Vagina (tissue), 2 donors: Measurements from ENCODE around the gene RACGAP1. TPM values are rescaled to one million over a fixed set of nuclear protein-coding genes. Genes with fewer than 3 reads are reported as not detected.
A peak's percentile ranks its signal among the peaks of the same experiment; 100 is the strongest.

Experiments used
- DNase-seq, 2 donors: peaks; one replicate each; pipeline ENCODE4 v3.0.0-alpha.2; 2017; ENCODE audit errors: extremely low spot score in 2 of 2
- H3K27ac ChIP-seq: fragments of 200-600 bp; sonication (generic); one replicate; pipeline ENCODE4 v1.5.1; 2019
- H3K27me3 ChIP-seq: fragments of 200-600 bp; sonication (generic); one replicate; pipeline ENCODE4 v1.5.1; 2019
- H3K36me3 ChIP-seq, 2 donors: fragments of 200-600 bp; sonication (generic); one replicate each; pipeline ENCODE4 v1.5.1; 2017 to 2019
- H3K4me1 ChIP-seq: fragments of 200-600 bp; sonication (generic); one replicate; pipeline ENCODE4 v1.5.1; 2019
- H3K4me3 ChIP-seq, 2 donors: fragments of 200-600 bp; sonication (generic); 1 replicate in 1 of 2; 2 replicates in 1 of 2; pipeline ENCODE4 v1.5.1; 2016 to 2019
- H3K9me3 ChIP-seq: fragments of 200-600 bp; sonication (generic); one replicate; pipeline ENCODE4 v1.5.1; 2019
- POLR2A ChIP-seq, 2 donors: fragments of 450-650 bp; IDR thresholded peaks; one replicate each; pipeline ENCODE4 v1.6.1; 2017; ENCODE audit warnings: antibody characterized with exemption in 2 of 2, mild to moderate bottlenecking in 2 of 2, moderate library complexity in 2 of 2
- POLR2AphosphoS5 ChIP-seq, 2 donors: sonication (generic); formaldehyde crosslinking; IDR thresholded peaks; one replicate each; pipeline ENCODE4 v1.9.0; 2017; ENCODE audit warnings: antibody characterized with exemption in 2 of 2, mild to moderate bottlenecking in 2 of 2, low read depth in 1 of 2; ENCODE audit not compliant: insufficient read depth in 1 of 2
- intact Hi-C: fragments of 100-400 bp; cut with DNase I; formaldehyde crosslinking; loops from one replicate; pipeline ENCODE4 v1.15.1; 2023
- total RNA-seq: library from RNA; depleted of rRNA; stranded (reverse); fragments of >200 nt; gene quantifications from one replicate; pipeline ENCODE4 v1.2.3, GENCODE V29; 2016
- TF ChIP-seq, protein P1 (sequence below), 3 experiments: fragments of 450-650 bp in 2 of 3; fragments of 200-600 bp in 1 of 3; sonication (generic) in 1 of 3; IDR thresholded peaks; one replicate each; pipeline ENCODE4 v1.5.1; 2017 to 2019; ENCODE audit warnings: antibody characterized with exemption in 3 of 3, mild to moderate bottlenecking in 2 of 3, moderate library complexity in 2 of 3

Gene RACGAP1
- total RNA-seq, 1 donor from 2014 or later: 19.2 TPM

DNA sequence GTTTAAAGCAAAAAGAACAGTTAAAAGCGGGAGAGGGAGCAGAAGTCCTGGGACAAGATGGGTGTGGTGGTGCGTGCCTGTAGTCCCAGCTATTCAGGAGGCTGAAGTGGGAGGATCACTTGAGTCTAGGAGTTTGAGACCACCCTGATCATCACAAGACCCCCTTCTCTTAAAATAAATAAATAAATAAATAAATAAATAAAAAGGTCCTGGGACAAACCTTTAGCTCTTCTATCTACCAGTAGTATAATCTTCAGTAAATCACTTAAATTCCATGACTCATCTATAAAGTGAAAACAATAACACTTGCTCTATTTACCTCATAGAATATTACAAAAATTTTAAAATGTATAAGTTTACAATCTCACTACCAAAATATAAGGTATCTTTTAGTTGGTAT is 5.8 kb downstream of the RACGAP1 start:
- H3K4me1 ChIP-seq: peaks cover 10% of the 10 kb centered on the region
- H3K36me3 ChIP-seq: no peaks in the 10 kb centered on the region
- intact Hi-C loops: no loop called here
- TF ChIP-seq, protein P1, sequence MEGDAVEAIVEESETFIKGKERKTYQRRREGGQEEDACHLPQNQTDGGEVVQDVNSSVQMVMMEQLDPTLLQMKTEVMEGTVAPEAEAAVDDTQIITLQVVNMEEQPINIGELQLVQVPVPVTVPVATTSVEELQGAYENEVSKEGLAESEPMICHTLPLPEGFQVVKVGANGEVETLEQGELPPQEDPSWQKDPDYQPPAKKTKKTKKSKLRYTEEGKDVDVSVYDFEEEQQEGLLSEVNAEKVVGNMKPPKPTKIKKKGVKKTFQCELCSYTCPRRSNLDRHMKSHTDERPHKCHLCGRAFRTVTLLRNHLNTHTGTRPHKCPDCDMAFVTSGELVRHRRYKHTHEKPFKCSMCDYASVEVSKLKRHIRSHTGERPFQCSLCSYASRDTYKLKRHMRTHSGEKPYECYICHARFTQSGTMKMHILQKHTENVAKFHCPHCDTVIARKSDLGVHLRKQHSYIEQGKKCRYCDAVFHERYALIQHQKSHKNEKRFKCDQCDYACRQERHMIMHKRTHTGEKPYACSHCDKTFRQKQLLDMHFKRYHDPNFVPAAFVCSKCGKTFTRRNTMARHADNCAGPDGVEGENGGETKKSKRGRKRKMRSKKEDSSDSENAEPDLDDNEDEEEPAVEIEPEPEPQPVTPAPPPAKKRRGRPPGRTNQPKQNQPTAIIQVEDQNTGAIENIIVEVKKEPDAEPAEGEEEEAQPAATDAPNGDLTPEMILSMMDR (IDR thresholded peaks at IDR 0.05): no peak
- TF ChIP-seq POLR2AphosphoS5 (IDR thresholded peaks at IDR 0.05; ENCODE audit: insufficient read depth in 1 of 2, low read depth in 1 of 2): no peak
- no peak for TF ChIP-seq POLR2A (IDR thresholded peaks at IDR 0.05)
- no peak for DNase-seq
- H3K27ac ChIP-seq: no peak overlapping the region
- H3K4me3 ChIP-seq: no peak overlapping the region
- H3K9me3 ChIP-seq: no peaks in the 10 kb centered on the region
- H3K27me3 ChIP-seq: no peaks in the 10 kb centered on the region

DNA sequence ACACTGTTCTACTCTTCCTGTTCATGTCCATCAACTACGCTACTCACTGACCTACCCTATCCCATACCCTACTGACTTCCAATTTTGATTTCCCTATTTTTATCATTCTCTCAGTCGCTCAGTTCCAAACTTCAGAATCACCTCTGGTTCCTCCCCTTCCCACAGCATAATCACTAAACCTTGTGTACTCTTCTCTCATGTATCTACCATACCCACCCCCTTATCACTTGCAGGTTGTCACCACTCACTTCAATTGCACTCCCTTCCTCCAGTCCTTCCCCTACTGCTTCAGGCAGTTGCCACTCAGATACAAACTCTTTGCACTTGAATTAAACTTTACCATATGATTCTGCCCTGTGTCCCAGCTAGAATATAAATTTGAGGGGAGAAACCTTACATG is 6.3 kb downstream of the RACGAP1 start:
- no peak for DNase-seq
- Histone ChIP-seq H3K27me3 (no peaks in the 10 kb centered on the region), H3K4me3 (no peak overlapping the region), H3K4me1 (peaks cover 7% of the 10 kb centered on the region), H3K36me3 (no peaks in the 10 kb centered on the region), H3K9me3 (no peaks in the 10 kb centered on the region), H3K27ac (no peak overlapping the region)
- TF ChIP-seq POLR2A (IDR thresholded peaks at IDR 0.05): no peak
- no peak for TF ChIP-seq POLR2AphosphoS5 (IDR thresholded peaks at IDR 0.05; ENCODE audit: insufficient read depth in 1 of 2, low read depth in 1 of 2)
- TF ChIP-seq, protein P1 (IDR thresholded peaks at IDR 0.05): no peak
- intact Hi-C loops: no loop called here

DNA sequence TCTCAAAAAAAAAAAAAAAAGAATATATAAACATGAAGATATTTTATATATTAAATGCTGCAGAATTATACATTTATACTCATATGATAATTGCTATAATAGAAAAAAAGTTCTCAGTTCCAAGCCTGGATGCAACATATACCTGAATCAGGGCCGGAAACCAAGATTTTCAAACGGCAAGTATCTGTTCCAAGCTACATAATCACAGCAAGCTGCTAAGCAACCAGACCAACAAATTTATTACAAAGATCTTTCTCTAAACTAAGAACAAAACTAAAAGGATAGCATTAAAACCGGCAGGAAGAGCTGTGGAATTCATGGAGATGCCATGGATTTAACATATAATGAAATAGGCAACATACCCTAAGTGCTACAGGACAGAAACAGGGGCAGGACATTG is 7.1 kb downstream of the RACGAP1 start:
- intact Hi-C loops: no loop called here
- no peak overlapping the region for H3K4me3 ChIP-seq
- H3K27ac ChIP-seq: peak overlapping the region; percentile 53
- H3K9me3 ChIP-seq: no peaks in the 10 kb centered on the region
- DNase-seq: no peak
- no peaks in the 10 kb centered on the region for H3K36me3 ChIP-seq
- no peak for TF ChIP-seq POLR2A (IDR thresholded peaks at IDR 0.05)
- TF ChIP-seq POLR2AphosphoS5 (IDR thresholded peaks at IDR 0.05; ENCODE audit: insufficient read depth in 1 of 2, low read depth in 1 of 2): no peak
- H3K27me3 ChIP-seq: no peaks in the 10 kb centered on the region
- peaks cover 7% of the 10 kb centered on the region for H3K4me1 ChIP-seq

DNA sequence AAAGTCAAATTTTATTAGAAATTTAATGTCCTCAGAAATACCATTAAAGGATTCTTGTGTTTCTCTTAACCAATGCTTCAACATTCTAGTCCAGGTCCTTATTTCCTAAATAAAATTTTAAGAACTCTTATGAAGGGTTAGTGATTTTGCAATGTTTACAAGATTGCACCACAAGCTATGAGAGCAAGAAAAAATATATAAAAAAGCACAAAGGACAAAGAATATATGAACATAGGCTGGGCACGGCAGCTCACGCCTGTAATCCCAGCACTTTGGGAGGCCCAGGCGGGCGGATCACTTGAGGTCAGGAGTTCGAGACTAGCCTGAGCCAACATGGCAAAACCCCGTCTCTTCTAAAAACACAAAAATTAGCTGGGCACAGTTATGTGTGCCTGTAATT is 7.7 kb downstream of the RACGAP1 start:
- intact Hi-C loops: no loop called here
- H3K9me3 ChIP-seq: no peaks in the 10 kb centered on the region
- no peak overlapping the region for H3K4me3 ChIP-seq
- peaks cover 7% of the 10 kb centered on the region for H3K4me1 ChIP-seq
- no peak for DNase-seq
- no peaks in the 10 kb centered on the region for H3K27me3 ChIP-seq
- peak overlapping the region; percentile 53 for H3K27ac ChIP-seq
- no peaks in the 10 kb centered on the region for H3K36me3 ChIP-seq
- peak in 1 of 2 donors; percentile 46 for TF ChIP-seq POLR2AphosphoS5 (IDR thresholded peaks at IDR 0.05; ENCODE audit: insufficient read depth in 1 of 2, low read depth in 1 of 2)
- TF ChIP-seq, protein P1 (IDR thresholded peaks at IDR 0.05): no peak

DNA sequence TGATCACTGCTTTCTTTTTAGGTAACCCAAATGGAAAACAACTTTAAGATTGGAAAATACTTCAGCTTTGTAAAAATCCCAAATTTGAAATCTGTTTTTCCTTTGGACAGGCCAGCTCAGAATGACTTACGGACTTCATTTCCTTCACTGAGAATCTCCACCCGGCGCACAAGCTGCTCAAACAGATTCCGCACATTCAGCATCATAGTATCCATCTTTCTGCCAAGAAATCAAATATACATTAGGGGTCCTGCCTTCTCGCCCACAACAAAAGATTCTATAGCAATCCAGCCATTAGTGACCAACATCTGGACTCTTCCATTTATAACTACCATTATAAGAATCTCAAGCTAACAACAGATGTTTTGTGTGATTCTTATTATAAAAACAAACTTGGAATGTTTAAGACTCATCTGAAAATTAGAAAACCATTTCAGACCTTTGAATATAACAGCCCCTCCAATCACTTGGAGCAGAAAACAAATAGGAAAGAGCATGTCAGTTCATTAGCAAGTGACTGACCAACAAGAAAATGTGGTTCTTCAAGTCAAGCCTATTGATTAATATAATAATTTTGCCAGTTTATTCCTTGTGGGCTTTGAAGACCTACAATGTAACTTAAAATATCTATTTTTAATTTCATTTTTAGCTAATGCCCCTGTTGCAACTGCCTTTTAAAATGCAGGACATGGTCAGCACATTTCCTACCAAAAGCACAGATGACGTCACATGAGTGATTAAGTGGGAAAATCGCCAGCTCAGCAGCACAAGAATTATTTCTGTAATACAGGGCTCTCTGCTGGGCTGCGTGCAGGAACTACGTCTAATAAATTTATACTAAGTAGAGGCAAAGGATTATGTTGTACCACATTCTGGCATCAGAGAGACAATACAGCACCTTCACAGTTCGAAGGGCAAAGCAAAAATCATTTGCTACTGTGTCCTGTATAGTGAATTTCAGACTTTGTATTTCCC is 8.5 kb downstream of the RACGAP1 start:
- TF ChIP-seq POLR2AphosphoS5 (IDR thresholded peaks at IDR 0.05; ENCODE audit: insufficient read depth in 1 of 2, low read depth in 1 of 2) (peak in 1 of 2 donors; percentile 31), POLR2A (IDR thresholded peaks at IDR 0.05) (no peak)
- TF ChIP-seq, protein P1 (IDR thresholded peaks at IDR 0.05): no peak
- Histone ChIP-seq H3K27me3 (no peaks in the 10 kb centered on the region), H3K4me1 (peaks cover 7% of the 10 kb centered on the region), H3K27ac (peak overlapping the region; percentile 53), H3K4me3 (no peak overlapping the region), H3K9me3 (no peaks in the 10 kb centered on the region), H3K36me3 (no peaks in the 10 kb centered on the region)
- DNase-seq: no peak
- intact Hi-C loops: no loop called here
